NCI-H1092 treated with DMSO at 0.1 percent for 48 hours (cell line): Measurements from ENCODE around the gene CRELD2.

Experiments used
- DNase-seq: peaks from one replicate; lab custom pipeline; 2025; lab: John Stamatoyannopoulos, UW

CRELD2 gene

GRCh38 chr22:49887702-49888101 lies 30.7 kb upstream of the CRELD2 start:
- no peak for DNase-seq

GRCh38 chr22:49889071-49889470 lies 29.4 kb upstream of the CRELD2 start:
- no peak for DNase-seq

GRCh38 chr22:49892226-49892899 lies 26.1 kb upstream of the CRELD2 start:
- no peak for DNase-seq

GRCh38 chr22:49893025-49893424 lies 25.4 kb upstream of the CRELD2 start:
- DNase-seq: no peak

GRCh38 chr22:49894322-49895054 lies 23.9 kb upstream of the CRELD2 start:
- DNase-seq: no peak

GRCh38 chr22:49896201-49896600 lies 22.2 kb upstream of the CRELD2 start:
- DNase-seq: no peak

GRCh38 chr22:49897015-49897684 lies 21.3 kb upstream of the CRELD2 start:
- DNase-seq: no peak

DNA sequence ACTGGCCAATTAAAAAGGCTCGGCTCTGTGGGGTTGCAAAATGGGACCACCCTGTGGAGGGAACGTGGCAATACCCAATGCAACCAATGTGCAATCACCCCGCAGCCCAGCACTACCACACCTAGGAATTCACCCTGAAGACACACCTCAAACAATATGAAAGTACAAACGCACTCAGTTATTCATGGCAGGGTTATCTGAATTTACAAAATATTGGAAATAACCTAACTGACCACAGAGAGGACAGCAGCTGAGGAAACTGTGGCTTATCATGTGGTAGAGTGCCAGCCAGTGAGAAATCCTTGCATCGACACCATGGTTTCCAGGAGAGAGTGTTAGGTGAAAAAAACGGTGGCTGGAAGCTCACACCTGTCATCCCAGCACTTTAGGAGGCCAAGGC lies 18.9 kb upstream of the CRELD2 start:
- DNase-seq: no peak

- DNase-seq: no peak
Observed at GRCh38 chr22:49900441-49901230, 17.8 kb upstream of the CRELD2 start.

- no peak for DNase-seq
Observed at GRCh38 chr22:49901457-49901856, 17.0 kb upstream of the CRELD2 start.

- peak; percentile 1 for DNase-seq
Observed at GRCh38 chr22:49903322-49904039, 15.0 kb upstream of the CRELD2 start.

- no peak for DNase-seq
Observed at GRCh38 chr22:49904040-49904369, 14.4 kb upstream of the CRELD2 start.

- no peak for DNase-seq
Observed at GRCh38 chr22:49905465-49905864, 13.0 kb upstream of the CRELD2 start.

GRCh38 chr22:49906071-49906798 lies 12.2 kb upstream of the CRELD2 start:
- DNase-seq: no peak

GRCh38 chr22:49906799-49907290 lies 11.6 kb upstream of the CRELD2 start:
- DNase-seq: no peak

DNA sequence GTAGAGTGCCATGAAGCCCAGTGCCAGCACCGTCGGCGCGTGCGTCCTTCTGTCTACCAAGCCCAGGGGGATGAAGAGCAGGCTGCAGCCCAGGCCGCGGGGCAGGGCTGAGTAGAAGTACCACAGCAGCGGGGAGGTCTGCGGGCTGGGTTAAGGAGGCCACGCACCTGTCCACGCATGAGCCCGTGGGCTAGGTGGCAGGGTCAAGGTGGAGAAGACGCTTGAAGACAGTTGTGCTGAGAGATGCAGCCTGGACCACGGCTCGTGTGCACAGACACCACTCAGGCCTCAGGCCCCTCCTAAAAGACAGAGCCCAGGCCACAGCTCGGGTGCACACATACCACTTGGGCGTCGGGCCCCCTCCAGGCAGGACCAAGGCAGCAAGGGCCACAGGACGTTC lies 10.6 kb upstream of the CRELD2 start:
- no peak for DNase-seq

DNA sequence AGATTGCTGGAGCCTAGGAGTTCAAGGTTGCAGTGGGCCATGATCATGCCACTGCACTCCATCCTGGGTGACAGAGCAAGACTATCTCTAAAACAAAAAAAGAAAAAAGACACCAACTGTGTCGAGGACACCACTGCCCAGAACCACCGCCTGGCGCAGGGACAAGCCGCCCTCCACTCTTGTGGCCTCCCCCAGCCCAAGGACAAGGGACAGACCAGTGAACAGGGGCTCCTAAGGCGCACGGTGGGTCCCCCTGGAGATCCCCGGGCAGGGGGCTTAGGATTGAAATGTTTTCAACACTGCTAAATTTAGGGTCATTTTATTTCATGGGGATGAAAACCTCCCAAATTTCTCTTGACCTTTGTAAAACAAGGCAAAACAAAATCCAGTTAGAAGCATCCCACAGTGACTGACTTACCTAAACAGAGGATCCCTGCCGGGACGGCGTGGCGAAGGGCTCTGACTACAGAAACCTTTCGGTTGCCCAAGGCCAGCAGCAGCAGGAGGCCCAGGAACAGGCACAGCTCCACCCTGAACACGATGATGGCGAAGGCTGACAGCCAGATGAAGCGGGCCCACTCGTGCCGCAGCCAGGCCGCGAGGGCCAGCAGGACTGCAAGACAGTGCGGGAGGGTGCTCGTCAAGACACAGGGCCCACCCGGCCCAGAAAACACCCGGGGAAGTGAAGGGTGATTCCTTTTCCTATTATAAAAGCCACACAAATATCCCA lies 8.8 kb upstream of the CRELD2 start:
- DNase-seq: no peak

GRCh38 chr22:49910229-49911155 lies 7.9 kb upstream of the CRELD2 start:
- DNase-seq: no peak
